ENCODE results near the gene TPPP3.

Gene TPPP3
- total RNA-seq, result 0 to 0.04 (median 0) reads per million in 3 experiments

DNA sequence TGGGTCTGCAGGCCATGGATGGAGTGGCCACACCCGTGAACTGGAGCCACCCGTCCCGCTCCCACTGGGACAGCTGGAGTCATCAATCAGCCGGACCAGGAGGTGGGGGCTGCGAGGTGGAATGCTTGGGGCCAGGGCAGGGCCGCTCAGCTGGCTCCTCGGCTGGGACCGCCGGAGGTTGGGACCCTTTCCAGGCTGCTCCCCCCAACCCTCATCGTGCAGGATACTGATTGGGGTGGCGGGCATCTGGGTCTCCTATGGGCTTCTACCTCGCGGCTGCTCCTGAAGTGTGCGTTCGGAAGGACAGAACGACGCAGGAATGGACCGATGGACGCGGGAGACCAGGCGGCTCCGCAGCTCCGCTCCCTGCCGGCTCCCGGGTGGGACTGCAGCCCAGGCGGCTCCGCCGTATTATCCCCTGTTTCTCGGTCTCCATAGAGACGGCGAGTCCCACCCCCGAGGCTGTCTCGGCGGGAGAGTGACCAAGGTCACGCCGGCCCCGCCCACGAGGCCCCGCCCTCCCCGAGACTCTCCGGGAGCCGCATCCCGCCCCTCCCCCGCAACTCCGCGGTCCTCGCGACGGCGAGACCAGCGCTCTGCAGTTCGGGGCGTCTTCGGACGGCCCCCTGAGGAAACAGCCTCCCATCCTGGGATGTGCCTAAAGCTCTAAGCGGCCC lies at the start of gene TPPP3:
Gene TPPP3 (minus strand): TSS at position 388 of the 677 bp plus-strand sequence. CDS start 2,387 bp downstream, outside the sequence.
- peak; percentile 17 for DNase-seq

DNA sequence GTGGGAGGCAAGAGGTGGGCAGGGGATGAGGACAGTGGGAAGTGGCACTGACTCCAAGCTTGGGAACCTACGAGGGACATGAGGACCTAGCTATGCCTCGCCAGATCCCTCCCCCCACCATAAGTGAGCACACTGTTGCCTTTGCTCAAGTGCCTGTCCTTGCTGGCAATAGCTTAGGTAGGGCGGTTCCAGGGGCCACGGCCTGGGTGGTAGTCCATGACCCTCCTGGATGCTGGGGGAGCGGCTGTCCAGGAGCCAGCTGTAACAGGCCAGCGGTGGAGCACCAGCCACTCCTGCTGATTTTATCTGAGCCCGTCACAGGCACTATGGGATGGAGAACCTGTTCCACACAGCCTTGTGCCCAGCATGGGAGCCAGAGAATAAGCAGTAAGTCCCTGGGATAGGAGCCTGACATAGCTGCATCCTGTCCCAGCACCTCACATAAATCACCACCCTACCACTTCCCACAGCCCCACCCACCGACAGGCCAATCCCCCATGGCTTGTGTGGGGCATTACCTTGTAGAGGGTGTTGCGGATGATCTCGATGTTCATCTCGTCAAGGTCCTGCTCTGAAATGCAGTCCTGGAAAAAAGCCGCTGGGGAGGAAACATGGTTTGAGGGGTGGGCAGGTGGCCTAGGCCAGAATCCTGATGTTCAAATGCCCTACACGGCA lies 49.4 kb upstream of the TPPP3 start:
- DNase-seq, result no peak

DNA sequence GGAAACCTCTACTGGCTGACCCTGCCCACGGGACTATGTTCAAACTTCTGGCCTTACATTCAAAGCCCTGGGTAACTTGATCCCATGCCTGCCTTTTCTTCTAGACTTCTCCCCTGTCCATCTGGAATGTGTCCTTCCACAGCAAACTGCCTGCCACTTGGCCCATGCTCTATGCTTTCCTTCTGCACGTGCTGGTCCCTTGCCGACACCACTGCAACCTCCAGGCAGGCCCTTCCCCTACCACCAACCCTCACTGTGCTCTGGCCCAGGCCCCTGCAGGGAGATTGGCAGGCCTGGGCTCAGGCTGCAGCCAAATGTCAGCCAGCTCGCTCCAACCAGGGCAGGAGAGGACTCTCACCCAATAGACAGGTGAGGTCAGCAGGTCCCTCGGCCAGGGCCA lies 48.6 kb upstream of the TPPP3 start:
- no peak for DNase-seq

DNA sequence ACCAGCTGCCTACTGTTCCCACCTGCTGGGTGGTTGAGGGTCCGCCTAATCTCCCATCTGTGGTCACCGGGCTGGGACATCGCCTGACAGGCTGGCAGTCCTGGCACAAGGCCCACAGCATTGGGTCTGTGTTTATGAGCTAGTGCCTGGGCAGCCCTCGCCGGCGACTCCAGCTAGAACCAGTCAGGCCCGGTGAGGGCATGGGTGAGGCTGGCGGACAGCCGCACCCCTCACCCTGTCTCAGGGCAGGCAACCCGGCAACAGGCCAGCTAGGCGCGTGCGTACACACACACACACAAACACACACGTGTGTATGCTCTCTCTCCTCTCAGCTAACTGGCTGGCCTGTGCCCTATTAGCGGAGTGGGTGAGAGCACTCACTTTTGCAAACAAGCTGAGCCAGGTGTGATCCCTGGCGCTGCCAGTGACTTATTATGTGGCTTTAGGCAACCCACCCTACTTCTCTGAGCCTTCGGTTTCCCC lies 48.0 kb upstream of the TPPP3 start:
- no peak for DNase-seq

DNA sequence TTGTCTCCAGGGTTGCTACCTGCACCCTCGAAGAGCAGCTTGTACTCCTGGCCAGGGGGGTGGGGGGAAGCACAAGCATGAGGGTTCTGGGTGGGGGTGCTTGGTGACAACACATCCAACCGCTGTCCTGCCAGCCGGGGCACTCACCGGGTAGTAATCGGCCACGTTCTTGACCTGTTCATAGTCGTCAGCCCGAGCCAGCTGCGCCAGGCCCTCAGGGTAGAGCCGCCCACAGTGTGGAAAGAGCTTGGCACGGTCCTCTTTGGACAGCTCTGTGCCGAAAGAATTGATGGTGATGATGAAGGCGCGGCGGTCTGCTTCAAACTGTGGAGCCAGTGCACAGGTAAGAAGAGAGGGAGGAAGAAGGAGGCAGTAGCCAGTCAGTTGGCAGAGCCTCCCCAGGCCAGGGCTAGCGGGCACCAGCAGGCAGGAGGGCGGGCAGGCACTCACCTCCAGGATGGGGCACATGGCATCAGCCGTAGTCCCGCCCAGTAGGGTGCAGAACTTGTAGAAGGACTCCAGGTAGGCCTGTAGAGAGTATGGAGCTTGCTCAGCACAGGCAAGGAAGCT lies 45.6 kb upstream of the TPPP3 start:
- DNase-seq, result no peak

DNA sequence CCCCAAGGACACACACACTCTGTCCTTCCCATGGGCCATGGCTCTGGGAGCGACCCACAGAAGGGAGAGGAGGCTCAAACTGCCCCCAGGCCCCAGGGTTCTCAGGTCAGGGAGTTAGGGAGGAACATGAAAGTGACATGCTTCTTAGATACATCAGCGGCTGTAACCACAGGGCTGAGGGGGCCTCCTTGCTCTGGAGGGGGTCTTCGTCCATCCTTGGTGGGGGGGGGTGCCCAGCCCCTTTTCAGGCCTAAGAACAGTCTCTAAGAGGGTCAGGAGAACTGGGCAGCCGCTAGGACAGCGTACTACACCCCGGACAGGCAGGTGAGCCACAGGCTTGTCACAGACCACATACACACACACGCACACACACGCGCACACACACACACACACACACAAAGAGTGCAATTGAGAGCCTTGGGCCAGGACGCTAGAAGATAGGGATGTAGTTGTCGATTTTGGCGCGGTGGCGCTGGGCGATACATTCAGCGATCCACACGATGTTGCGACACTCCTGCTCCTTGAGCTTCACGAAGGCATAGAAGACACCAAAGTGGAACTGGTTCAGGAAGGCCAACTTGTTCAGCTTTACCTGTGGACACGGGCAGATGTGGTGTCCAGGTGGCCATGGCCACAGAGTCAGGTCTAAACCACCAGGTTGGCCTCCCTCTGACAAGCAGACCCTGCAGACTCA lies 44.9 kb upstream of the TPPP3 start:
- DNase-seq, result no peak

DNA sequence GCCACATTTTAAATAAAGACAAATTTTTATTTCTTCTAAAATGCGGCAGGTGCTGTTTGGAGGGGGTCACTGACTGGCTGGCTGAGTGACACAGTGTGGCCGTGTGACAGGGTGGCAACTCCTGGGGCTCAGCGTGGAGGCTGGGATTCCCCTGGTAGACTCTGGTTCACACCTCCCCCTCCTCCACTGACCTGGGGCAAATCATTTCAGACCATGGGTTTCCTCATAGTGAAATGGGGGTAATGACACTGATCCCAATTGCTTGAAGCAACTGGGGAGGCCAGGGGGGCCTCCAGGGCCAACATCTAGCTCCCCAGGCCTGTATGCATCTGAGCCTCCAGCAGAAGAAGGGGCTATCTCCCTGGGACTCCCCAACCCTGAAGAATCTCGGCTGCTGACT lies 44.2 kb upstream of the TPPP3 start:
- no peak for DNase-seq

DNA sequence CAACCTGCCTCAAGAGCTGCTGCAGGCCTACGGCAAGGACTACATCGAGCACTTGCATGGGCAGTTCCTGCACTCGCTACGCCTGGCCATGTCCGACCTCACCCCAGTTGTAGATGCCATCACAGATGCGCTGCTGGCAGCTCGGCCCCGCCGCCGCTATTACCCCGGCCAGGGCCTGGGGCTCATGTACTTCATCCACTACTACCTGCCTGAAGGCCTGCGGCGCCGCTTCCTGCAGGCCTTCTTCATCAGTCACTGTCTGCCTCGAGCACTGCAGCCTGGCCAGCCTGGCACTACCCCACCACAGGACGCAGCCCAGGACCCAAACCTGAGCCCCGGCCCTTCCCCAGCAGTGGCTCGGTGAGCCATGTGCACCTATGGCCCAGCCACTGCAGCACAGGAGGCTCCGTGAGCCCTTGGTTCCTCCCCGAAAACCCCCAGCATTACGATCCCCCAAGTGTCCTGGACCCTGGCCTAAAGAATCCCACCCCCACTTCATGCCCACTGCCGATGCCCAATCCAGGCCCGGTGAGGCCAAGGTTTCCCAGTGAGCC lies 43.4 kb upstream of the TPPP3 start:
- DNase-seq, result no peak

DNA sequence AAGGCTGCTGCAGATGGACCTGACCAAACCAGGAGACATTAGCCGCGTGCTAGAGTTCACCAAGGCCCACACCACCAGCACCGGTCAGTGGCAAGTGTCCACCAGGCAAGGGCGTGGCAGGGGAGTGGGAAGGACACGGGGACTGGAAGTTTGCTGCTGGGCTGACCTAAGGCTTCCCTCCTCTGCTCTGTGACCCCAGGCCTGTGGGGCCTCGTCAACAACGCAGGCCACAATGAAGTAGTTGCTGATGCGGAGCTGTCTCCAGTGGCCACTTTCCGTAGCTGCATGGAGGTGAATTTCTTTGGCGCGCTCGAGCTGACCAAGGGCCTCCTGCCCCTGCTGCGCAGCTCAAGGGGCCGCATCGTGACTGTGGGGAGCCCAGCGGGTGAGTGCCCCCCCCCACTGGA lies 42.5 kb upstream of the TPPP3 start:
- no peak for DNase-seq

DNA sequence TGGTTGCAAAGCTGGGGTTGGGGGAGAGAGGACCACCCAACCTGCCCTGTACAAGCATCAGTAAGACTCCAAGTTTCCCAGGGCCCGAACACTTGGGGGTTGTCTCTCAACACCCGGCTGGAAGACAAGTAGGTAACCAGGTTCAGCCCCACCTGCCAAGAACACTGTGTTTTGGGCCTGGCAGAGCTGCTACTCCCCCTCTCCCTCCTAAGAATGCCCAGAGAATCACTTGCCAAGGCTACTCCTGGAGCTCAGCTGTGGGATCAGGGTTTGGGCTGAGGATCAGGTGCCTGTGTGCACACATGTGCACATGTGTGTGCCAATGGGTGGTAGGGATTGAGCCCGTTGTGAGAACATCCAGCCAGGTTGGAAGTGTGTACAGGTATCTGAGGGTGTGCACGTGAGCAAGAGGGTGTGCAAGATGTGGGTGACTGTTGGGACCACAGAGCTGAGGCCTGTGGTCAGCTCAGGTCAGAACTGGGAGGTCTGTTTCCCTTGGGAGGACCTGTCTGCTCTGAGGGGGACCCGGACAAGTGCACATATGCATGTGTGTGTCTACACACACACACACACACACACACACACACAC lies 39.9 kb upstream of the TPPP3 start:
- no peak for DNase-seq

DNA sequence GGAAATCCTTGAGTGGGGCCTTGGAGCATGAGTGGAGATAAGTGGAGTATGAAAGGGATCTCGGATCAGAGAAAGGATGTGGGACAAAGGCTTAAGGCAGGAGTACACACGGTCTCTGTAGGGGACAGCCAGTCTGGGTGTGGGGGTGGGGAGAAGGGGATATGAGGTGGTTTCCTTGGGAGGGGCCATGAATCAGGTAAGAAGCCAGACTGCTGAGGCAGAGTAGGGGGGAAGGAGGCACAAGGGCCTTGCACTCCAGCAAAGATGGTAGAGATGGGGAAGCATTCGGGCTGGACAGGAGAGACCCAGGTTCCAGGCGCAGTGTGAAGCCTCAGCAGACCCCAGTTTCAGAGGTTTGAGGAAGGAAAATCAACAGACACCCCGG lies 39.2 kb upstream of the TPPP3 start:
- DNase-seq, result no peak

DNA sequence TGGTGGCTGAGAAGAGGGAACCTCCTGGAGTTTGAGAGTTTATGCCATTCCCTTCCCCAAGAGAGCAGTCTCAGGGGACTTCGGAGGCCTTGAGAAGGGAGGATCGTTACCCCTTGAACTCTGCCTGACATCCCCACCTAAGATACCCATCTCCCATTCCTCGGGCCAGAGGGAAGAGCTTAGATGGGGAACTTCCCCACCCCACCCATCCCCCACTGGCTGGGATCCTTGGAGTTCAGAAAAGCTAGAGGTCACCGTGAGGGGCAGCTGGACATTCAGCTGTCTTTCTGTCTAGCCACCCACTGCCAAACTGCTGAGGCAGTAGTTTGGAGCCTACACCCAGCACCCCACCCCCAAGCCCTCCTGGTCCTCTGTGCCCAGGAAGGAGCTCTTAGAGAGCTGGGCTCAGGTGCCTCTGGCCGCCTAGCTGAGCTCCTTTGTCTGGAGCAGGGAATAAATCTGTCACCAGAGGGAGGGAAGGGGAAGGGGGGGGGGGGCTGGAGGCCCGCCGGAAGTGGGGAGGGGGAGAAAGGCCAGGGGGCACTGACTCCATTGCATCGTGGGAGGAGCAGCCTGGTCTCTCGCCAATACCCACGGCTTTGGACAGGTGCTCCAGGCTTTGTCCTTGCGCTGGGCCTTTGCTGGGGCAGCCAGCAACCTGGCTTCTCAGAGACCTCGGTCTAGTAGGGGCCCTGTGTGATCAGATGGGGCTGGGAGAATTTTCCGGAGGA lies 38.6 kb upstream of the TPPP3 start:
- DNase-seq, result no peak

DNA sequence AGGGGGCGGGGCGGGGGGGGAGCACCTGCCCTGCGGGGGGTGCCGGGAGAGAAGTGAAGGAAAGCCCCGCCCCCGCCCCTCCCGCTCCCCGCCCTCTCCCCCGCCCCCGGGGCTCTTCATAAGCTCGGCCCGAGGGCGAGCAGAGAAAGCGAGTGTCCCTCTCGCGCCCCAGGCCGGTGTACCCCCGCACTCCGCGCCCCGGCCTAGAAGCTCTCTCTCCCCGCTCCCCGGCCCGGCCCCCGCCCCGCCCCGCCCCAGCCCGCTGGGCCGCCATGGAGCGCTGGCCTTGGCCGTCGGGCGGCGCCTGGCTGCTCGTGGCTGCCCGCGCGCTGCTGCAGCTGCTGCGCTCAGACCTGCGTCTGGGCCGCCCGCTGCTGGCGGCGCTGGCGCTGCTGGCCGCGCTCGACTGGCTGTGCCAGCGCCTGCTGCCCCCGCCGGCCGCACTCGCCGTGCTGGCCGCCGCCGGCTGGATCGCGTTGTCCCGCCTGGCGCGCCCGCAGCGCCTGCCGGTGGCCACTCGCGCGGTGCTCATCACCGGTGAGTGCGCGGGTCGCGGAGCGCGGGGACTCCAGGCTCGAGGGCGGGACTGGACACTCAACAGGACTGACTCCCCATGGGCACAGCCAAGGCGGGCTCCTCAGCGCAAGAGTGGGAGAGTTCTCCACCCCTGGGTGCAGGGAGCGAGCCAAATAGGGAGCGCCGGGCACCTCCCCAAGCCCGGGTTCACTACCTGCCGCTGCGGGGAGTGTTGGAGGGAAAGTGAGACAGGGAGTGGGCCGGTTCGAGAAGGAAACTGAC lies 37.9 kb upstream of the TPPP3 start, which contains the start of gene HSD11B2:
Gene HSD11B2 (plus strand): TSS at position 145 of the 798 bp plus-strand sequence. CDS start 128 bp downstream, at position 273.
- no peak for DNase-seq

DNA sequence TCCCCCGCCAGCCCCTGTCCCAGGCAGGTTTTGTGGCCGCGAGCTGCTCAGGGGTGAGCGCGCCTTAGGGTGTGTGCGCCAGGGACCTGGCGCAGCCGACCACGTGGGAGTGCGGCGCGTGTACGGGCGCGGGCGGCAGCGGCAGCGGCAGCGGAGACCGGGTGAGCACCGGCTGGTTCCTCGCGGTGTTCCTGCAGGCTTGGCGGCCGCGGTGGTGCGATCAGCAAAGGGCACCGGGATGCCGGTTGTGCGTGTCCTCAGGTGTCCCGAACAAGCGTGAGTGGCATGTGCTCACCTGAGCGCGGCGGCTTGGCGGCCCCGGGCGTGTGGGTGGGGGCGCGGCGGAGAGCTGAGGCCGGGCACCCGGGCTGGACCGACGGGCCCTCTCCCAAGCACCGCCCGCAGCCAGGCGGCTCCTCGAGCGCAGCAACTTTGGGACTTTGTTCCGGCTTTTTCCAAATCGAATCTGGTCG lies 37.2 kb upstream of the TPPP3 start:
- DNase-seq, result no peak

DNA sequence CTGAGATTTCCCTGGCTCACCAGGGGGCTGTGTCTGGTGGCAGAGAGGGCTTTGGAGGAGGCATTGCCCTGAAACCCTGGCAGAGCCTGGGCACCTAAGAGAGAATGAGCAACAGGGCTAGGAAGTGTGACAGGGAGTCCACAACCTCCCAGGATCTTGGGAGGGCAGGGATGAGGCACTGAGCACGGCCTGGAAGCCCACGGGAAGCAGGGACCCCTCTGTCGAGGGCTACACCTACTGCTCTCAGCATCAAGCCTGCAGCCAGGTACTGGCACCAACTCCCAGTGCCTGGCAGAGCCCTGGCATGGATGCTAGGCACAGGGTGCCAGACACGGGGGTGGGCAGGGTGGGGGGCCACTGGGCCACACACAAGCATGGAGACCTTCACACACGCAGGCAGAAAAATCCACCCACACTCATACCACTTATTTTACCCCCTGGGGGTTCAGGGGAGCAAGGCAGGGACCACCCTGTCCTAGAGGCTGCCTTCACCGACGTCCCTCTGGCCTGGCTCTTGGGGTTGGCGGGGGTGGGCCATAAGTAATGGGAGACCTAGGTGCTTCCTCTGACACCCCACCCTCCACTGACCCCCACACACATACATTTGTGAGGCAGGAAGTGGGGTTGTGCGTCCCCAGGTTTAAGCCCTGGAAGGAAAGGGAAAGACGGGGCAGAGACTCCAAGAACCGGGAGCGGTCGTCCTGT lies 36.7 kb upstream of the TPPP3 start:
- no peak for DNase-seq

DNA sequence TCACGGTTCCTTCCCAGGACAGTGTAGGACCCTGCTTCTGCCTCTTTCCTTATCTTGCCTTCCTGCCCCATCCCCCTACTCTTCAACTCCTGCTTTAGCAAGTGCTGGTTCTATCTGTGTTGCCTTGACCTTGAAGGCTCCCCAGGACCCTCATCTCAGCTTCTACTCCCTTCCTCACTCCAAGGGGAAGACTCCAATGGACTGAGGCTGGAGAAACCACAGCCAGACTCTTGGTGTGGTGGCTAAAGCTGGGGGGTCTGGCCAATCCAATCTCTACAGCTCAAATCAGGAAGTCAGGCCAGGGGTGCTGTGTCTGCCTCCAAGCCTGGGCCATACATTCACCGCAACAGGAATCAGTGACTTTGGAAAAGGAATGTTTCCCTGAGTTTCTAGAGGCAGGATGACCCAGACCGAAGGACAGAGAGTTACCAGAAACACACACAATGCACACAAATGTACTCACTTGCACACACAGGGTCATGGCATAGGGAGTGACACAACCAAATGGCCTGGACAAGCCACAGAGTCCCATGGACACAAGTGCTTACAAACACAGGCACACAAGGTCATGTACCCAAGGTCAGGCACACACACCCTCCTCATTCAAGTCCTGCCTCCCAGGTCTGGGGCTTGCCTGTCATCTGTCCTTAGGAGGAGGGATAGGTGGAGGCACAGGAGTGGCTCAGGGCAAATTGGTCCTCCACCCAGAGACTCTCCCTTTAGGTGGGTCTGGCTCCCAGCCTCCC lies 35.9 kb upstream of the TPPP3 start:
- no peak for DNase-seq

DNA sequence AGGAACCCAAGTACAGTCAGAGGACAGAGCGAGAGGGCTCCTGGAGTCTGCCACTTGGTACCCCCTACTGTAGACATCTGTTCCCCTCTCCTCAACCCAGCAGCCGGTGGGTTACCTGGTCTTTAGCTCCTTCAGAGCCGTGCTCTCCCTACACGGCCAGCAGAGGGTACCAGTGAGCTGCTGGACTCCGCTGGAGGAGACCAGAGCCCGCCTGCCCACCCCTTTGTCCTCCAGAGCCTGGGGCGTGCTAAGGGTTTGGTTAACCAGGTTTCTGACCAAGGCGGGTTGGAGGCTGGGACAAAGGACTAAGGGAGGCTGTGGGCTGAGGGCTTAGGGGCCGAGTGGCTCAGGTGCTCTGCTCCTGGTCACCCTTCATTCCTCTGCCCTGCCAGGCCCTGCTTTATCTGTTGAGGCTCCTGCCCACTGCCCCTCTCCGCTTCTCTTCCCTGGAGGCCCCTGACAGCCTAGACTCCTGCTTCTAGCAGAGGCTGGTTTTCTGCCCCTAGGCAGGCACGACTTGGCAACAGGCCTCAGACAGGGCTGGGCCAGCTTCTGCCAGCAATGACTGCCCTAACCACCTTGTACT lies 34.9 kb upstream of the TPPP3 start:
- DNase-seq, result peak; percentile 28

DNA sequence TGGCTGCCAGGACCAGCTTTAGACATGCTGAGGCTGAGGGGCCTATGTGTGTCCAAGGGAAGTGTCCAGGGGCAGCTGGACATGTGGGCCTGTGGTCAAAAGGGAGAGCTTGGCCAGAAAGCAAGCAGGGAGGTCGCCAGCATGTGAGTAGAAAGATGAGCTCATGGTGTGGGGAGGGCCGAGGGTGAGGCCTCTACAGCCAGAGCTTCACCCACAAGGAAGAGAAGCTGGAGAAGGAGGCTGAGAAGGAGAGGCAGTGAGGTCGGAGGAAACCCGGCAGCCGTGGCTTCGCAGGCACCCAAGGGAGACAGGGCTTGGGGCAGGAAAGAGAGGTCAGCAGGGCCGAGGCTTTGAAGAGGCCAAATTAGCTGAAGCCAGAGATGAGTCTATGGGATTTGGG lies 33.7 kb upstream of the TPPP3 start:
- no peak for DNase-seq

DNA sequence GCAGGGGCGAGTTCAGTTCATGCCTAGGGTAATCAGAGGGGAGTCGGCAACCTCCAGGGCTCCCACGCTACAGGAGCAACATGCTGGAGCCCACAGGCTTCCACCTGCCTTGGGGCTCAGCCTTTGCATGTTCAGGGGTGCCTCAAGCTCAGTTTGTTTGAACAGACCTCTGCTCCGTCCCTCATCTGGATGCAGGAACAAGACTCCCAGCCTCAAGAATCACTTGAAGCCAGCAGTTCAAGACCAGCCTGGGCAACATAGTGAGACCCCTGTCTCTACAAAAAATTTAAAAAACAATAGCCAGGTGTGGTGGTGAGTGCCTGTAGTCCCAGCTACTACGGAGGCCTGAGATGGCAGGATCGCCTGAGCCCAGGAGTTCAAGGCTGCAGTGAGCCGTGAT lies 32.7 kb upstream of the TPPP3 start:
- no peak for DNase-seq
